KOPT-K1 (cell line): ENCODE measurements around the gene CDK5RAP2.
"Not testable (repeated sequence)": the region's sequence is repeated elsewhere in the genome, so short reads cannot be mapped to it uniquely, and the experiment has no call there.

ENCODE experiments used
- H3K27ac ChIP-seq: fragments of 200-600 bp; sonication (generic); 2 replicates; pipeline ENCODE4 v1.5.1; 2016; ENCODE audit warnings: antibody characterized with exemption, mild to moderate bottlenecking, low read depth, low read length; ENCODE audit not compliant: poor library complexity, severe bottlenecking
- H3K36me3 ChIP-seq: fragments of 200-600 bp; sonication (generic); 2 replicates; pipeline ENCODE4 v1.5.1; 2017; ENCODE audit warnings: antibody characterized with exemption, mild to moderate bottlenecking, low read length, moderate library complexity; ENCODE audit not compliant: insufficient read depth
- H3K9me3 ChIP-seq: fragments of 200-600 bp; sonication (generic); 2 replicates; pipeline ENCODE4 v1.5.1; 2017; ENCODE audit warnings: antibody characterized with exemption, low read length, mild to moderate bottlenecking; ENCODE audit not compliant: insufficient read depth, poor library complexity, severe bottlenecking

The CDK5RAP2 gene

GRCh38 chr9:120568816-120569215 is 11.2 kb downstream of the CDK5RAP2 start:
- H3K36me3 ChIP-seq: peaks cover 84% of the 10 kb centered on the region
- no peak overlapping the region for H3K27ac ChIP-seq
- H3K9me3 ChIP-seq: no peaks in the 10 kb centered on the region

GRCh38 chr9:120567874-120568273 is 12.1 kb downstream of the CDK5RAP2 start:
- H3K27ac ChIP-seq: no peak overlapping the region
- peaks cover 93% of the 10 kb centered on the region for H3K36me3 ChIP-seq
- H3K9me3 ChIP-seq: no peaks in the 10 kb centered on the region

- Histone ChIP-seq H3K36me3 (peaks cover 99% of the 10 kb centered on the region), H3K27ac (no peak overlapping the region), H3K9me3 (no peaks in the 10 kb centered on the region)
Observed at GRCh38 chr9:120567081-120567480, 12.9 kb downstream of the CDK5RAP2 start.

GRCh38 chr9:120564589-120564988 is 15.4 kb downstream of the CDK5RAP2 start:
- Histone ChIP-seq H3K36me3 (peaks cover 97% of the 10 kb centered on the region), H3K27ac (no peak overlapping the region), H3K9me3 (no peaks in the 10 kb centered on the region)

GRCh38 chr9:120562861-120563443 is 17.0 kb downstream of the CDK5RAP2 start:
- no peak overlapping the region for H3K27ac ChIP-seq
- peaks cover 91% of the 10 kb centered on the region for H3K36me3 ChIP-seq
- H3K9me3 ChIP-seq: no peaks in the 10 kb centered on the region

GRCh38 chr9:120561709-120562108 is 18.3 kb downstream of the CDK5RAP2 start:
- Histone ChIP-seq H3K9me3 (no peaks in the 10 kb centered on the region), H3K27ac (no peak overlapping the region), H3K36me3 (peaks cover 88% of the 10 kb centered on the region)

- H3K36me3 ChIP-seq: peaks cover 85% of the 10 kb centered on the region
- H3K9me3 ChIP-seq: no peaks in the 10 kb centered on the region
- H3K27ac ChIP-seq: no peak overlapping the region
Observed at GRCh38 chr9:120559546-120559945, 20.4 kb downstream of the CDK5RAP2 start.

- no peaks in the 10 kb centered on the region for H3K9me3 ChIP-seq
- no peak overlapping the region for H3K27ac ChIP-seq
- H3K36me3 ChIP-seq: peaks cover 80% of the 10 kb centered on the region
Observed at GRCh38 chr9:120558454-120558853, 21.5 kb downstream of the CDK5RAP2 start.

GRCh38 chr9:120557205-120557604 is 22.8 kb downstream of the CDK5RAP2 start:
- H3K27ac ChIP-seq: no peak overlapping the region
- H3K36me3 ChIP-seq: peaks cover 76% of the 10 kb centered on the region
- H3K9me3 ChIP-seq: no peaks in the 10 kb centered on the region

GRCh38 chr9:120556775-120557174 is 23.2 kb downstream of the CDK5RAP2 start:
- no peak overlapping the region for H3K27ac ChIP-seq
- peaks cover 72% of the 10 kb centered on the region for H3K36me3 ChIP-seq
- no peaks in the 10 kb centered on the region for H3K9me3 ChIP-seq

- no peak overlapping the region for H3K27ac ChIP-seq
- H3K9me3 ChIP-seq: no peaks in the 10 kb centered on the region
- peaks cover 71% of the 10 kb centered on the region for H3K36me3 ChIP-seq
Observed at GRCh38 chr9:120555839-120556238, 24.1 kb downstream of the CDK5RAP2 start.

- not testable (repeated sequence) for H3K27ac ChIP-seq, H3K9me3 ChIP-seq
- peaks cover 81% of the 10 kb centered on the region for H3K36me3 ChIP-seq
Observed at GRCh38 chr9:120552210-120552704, 27.7 kb downstream of the CDK5RAP2 start.

- no peak overlapping the region for H3K27ac ChIP-seq
- H3K9me3 ChIP-seq: no peaks in the 10 kb centered on the region
- H3K36me3 ChIP-seq: peaks cover 97% of the 10 kb centered on the region
Observed at GRCh38 chr9:120545701-120546550, 34.0 kb downstream of the CDK5RAP2 start.

GRCh38 chr9:120544441-120544840 is 35.5 kb downstream of the CDK5RAP2 start:
- H3K27ac ChIP-seq: no peak overlapping the region
- H3K9me3 ChIP-seq: no peaks in the 10 kb centered on the region
- H3K36me3 ChIP-seq: peaks cover 97% of the 10 kb centered on the region

- no peak overlapping the region for H3K27ac ChIP-seq
- no peaks in the 10 kb centered on the region for H3K9me3 ChIP-seq
- peaks cover 97% of the 10 kb centered on the region for H3K36me3 ChIP-seq
Observed at GRCh38 chr9:120542701-120543490, 37.1 kb downstream of the CDK5RAP2 start.
